ENCODE results near the gene CHCHD3.

CHCHD3 gene

DNA sequence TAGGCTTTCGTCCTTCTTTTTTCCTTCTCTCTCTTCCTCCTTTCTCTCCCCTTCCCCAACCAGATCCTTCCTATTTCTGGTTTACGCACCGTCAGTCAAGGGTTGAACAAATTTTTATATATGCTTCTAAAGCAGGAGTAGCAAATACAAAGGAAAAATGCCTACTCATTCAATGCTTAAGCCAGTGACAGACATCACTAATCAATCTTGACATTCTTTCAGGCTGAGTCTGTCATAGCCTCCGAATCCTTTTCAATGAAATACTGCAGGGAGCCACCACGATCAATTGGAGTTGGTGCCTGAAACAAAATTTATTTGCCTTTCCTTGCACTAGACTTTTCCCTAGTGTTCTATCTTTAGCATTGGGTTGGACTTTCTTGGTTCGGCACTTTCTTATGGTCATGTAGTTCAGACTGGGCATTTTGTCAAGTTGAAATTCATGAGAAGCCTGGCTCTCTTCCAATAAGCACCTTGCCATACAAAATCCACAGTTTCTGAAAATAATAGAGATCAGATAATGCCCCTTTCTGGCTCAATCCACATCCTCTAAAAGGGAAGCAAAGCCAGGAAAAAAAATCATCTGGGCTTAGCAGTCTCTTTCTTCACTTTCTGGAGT lies 266.1 kb downstream of the CHCHD3 start:
- peak; percentile 33 for DNase-seq (ENCODE audit: low spot score)

- DNase-seq (ENCODE audit: low spot score), result no peak
These were observed 266.8 kb downstream of the CHCHD3 start for GRCh38 chr7:132815130-132815529.

DNA sequence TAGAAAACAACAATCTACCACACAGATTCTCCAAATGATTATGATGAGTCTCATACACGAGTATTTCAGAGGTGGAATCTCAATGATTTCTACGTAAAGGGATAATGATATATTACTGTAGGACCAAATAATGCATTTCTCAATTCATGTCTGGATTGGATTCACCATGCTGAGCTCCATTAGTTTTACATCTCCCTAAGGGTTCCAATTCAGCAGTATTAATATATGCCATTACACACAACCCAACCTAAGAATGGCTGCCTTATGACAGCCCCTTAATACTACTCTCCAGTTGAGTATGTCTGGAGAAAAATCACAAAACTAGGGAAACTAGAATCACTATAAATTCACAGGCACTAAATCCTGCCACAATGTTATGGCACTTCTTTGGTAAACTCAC lies 271.3 kb downstream of the CHCHD3 start:
- DNase-seq (ENCODE audit: low spot score), result no peak

DNA sequence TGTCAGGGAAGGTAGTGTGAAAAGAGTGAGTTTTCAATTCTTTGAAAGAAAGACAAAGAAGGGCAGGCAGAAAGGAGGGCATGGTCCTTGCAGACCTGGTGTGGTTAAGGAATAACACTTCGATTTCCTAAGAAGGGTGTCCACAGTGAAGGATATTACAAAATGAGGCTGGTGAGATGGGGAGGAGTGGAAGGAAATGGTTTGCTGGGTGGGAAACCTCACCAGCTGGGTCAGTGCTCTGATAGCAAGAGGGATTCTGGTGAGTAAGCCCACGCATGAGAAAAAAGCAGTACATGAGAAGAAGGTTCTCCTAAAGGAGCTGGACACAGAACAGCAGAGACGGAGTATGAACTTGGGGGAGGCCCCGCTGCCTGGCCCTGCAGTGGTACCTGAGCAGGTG lies 275.1 kb downstream of the CHCHD3 start:
- no peak for DNase-seq (ENCODE audit: low spot score)

DNA sequence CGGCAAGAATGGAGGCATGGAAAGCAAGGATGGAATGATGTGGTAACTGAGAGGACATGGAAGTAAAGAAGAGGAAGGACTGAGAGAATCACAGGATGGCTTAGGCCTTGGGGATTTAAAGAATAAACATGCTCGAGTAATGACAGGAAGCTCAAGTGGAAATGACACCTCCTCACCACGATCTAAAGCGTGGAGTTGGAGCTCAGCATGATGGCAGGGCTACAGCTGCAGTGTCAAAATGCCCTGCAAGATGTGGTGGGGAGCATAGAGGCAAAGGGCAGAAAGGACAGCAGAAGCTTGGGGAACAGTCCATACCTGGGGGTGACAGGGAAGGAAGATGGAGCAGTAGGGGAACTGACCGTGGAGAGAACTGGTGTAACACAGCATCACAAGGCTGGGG lies 276.1 kb downstream of the CHCHD3 start:
- no peak for DNase-seq (ENCODE audit: low spot score)

DNA sequence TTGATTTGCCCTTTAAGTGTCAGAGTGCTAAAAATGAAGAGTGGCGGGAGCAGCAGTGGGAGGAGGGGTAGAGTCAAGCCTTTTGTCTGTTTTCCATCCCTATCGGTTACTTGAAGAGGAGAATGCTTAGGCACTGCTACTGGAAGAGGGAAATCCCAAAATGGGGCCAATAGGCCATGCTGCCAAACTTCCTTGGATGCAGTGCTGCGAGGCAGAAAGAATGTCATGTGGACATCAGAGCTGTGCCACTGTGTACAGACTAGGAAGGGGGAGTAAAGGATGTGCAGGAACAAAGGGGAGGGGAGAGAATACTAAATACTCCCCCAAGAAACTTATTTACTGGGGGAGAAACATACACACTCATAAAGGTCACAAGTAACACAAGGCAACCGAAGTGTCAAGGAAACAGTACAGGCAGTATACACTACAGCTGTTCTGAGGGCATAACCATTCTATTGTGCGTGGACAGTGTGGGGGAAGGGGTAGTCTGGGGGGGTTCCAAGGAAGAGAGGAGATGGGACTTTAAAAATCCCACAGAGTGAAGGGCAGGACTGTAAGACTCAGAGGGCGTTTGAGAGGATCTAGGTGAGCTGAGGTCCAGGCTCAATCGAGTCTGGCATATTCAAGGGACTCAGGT lies 276.9 kb downstream of the CHCHD3 start:
- DNase-seq (ENCODE audit: low spot score), result no peak

- DNase-seq (ENCODE audit: low spot score), result no peak
These were observed 281.4 kb downstream of the CHCHD3 start for GRCh38 chr7:132800522-132800921.

DNA sequence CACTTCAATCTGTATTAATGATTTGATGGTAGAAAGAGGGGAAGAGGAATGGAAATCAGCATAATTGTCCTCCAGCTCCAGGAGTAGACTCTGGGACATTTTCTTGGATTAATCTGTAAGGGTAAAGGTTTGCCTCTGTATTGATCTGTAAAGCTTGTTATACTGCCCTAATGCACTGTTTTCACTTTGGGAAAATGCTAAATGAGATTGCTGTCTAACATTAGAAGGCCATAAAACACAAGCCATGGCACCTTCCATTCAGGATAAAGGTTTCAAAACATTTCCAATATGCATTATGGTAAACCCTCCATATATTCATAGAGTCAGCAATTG lies 282.8 kb downstream of the CHCHD3 start:
- DNase-seq (ENCODE audit: low spot score), result no peak

DNA sequence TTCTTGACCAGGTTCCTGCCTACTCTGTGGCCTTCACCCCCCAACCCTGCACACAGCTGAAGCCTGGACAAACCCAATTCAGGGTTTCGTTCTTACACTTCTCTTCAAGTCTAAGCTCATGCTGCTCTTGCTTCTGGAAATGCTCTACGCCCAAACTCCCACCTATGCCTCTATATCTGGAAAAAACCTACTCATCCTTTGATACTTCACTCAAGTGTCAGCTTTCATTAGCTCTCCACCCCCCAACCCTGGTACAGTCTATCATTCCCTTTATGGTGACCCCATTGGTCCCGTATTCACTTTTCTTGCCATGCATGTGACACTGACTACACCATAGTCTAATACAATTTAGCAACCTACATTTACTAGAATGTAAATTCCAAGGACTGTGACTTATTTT lies 284.7 kb downstream of the CHCHD3 start:
- no peak for DNase-seq (ENCODE audit: low spot score)

DNA sequence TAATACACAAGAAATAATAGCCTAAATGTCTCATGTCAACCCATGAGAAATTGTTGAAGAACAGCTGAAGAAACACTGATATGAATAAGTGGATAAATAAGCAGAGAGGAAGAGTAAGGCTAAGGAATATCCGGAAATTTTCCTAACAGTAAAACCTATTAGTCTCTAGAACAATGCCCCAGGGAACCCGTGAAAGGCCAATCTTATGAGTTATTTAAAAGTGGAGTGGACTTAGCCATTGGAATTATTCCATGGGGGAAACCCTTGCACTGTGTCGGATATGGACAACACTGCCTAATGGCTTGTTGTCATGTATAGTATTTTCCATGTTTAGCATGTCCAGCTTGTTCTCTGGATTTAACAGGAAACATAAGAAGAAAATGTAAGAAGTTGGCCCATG lies 288.4 kb downstream of the CHCHD3 start:
- DNase-seq (ENCODE audit: low spot score), result no peak

DNA sequence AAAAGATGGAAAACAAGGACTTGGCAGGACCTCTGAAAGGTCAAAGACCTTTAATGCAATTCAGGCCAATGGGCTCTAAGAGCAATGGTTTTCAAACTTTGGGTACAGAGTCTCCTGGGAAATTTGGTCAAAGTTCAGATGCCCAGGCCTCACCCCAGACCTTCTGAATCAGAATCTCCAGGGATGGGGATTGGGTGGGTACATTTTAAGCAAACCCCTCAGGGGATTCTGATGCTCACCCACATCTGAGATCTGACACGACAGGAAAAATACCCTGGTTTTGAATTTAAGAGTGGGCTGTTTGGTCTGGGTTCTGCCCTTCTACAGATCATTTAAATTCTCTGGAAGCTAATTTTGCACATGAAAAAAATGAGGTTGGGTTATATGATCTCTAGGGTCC lies 290.9 kb downstream of the CHCHD3 start:
- DNase-seq (ENCODE audit: low spot score), result no peak

DNA sequence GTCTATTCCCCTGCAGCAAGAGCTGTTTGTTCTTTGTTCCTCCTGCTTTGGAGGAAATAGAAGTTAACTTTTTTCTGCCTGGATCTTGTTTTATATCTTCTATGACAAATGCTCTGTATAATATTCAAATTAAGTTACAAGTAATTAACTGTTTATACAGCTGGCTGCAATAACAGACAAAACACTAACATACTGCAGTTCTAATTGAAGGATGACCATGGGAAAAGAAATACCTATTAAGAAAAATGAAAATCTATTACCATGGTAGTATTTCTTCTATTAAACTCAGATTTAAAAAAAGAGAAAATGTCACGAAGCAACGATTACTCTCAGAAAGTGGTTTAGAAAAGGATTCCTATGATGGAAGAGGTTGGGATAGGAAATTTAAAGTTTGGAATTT lies 291.8 kb downstream of the CHCHD3 start:
- DNase-seq (ENCODE audit: low spot score), result no peak

- DNase-seq (ENCODE audit: low spot score), result no peak
These were observed 292.6 kb downstream of the CHCHD3 start for GRCh38 chr7:132789281-132789680.

DNA sequence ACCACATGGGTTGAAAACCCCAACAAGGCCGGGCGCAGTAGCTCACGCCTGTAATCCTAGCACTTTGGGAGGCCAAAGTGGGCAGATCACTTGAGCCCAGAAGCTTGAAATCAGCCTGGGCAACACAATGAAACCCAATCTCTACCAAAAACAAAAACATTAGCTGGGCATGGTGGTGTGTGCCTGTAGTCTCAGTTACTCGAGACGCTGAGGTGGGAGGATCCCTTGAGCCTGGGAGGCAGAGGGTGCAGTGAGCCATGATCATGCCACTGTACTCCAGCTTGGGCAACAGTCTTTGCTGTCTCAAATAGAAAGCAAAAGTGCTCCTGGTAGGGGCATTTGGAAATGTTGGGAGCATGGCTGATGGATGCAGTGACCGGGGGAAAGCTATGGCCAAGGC lies 296.0 kb downstream of the CHCHD3 start:
- no peak for DNase-seq (ENCODE audit: low spot score)

DNA sequence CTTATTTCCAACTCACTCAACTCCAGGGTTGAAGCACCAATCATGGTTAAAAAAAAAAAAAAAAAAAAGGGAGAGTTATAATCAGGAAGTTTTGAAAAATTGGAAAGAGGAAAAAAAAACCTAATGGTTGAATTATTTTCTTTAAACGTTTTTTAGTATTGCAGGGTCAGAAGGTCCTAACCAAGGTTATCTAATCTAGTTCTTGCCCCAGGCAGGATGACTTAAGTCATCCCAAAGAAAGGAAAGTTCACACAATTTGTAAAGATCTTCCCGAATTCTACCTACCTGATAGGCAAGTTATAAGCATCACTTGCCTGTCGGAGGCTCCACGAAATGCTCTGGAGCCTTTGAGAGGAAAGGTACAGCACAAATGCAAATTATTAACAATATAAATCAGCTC lies 297.5 kb downstream of the CHCHD3 start:
- DNase-seq (ENCODE audit: low spot score), result no peak

DNA sequence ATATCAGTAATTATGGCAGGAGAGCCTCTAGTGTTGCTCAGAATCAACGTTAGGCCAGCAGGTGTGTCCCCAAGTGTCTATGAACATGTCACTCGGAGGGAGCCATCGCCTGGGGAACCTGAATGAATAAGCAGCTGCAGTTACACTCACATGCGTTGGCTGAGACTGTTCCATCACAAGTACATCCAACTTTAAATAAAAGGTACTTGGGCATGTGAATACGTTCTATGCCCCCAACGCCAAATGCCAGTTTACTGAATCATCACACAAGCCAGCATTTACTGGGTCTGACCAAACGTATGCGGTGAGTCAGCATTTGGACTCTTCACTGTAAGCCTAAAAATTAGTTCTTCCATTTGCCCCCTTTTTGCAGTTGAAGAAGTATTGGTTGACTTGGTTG lies 298.1 kb downstream of the CHCHD3 start:
- no peak for DNase-seq (ENCODE audit: low spot score)

DNA sequence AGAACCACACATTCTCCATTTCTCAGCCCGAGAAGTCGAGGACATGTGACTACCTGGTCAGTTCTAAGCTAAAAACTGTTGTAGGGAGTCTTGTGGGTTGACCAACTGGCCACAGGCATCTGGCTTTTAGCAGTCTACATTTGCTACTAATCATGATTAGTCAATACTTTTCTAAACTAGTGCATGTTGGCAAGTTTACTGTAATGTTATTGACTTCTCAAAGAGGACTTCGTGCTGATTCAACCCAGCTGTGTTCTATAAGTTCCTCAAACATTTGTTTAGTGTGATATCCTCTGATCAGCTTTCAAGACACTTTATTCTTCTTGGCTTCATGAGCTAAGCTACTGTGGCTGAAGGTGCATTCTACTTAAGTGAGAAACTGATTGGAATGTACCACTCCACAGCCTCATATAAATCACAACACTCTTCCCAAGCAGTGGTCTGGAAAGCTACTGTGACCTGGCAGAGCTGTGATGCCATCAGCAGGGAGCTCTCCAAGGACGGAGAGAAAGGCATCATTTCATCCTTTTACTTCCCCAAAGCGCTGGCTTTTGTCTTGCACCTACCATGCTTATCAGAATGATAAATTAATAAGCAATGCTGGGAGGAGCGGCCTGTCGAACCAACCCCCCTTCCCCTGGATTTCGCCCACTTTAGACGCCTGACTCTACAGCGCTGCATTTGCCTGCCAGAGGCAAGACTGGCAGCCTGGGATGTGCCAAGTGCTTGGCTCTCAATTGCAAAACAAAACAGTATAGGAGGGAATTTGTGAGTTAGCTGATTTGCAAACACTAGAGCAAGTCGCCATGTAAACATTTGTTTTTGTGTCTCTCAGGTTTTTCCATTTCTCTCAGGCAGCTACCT lies 298.9 kb downstream of the CHCHD3 start:
- DNase-seq (ENCODE audit: low spot score), result no peak

- no peak for DNase-seq (ENCODE audit: low spot score)
These were observed 301.1 kb downstream of the CHCHD3 start for GRCh38 chr7:132780822-132781221.

- DNase-seq (ENCODE audit: low spot score), result no peak
These were observed 302.7 kb downstream of the CHCHD3 start for GRCh38 chr7:132779164-132779563.

DNA sequence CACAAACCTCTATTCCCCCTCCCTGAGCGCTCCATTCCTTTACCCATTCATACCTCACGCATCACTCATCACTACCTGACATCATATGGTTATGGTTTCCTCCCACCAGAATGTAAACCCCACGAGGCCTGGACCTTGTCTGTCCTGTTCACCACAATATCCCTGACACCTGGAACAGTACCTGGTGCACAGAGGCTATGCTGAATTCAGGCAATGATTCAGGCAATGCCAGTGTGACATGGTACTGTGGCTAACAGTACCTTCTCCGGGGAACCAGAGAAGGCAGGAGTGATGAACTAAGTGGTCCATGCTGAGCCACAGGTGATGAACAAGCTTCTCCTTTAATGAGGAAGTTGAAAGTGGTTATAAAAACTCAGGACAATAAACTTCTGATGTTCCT lies 303.1 kb downstream of the CHCHD3 start:
- DNase-seq (ENCODE audit: low spot score), result no peak

DNA sequence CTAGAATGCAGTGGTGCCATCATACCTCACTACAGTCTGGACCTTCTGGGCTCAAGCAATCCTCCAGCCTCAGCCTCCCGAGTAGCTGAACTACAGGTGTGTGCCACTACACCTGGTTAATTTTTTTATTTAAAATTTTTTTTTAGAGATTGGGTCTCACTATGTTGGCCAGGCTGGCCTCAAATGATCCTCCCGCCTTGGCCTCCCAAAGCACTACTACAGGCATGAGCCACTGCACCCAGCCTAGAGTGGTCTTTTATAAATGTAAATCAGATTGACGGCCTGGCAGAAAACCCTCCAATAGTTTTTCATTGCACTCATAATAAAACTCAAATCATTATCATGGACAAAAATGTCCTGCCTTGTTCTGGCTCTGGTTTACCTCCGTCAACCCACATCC lies 303.9 kb downstream of the CHCHD3 start:
- no peak for DNase-seq (ENCODE audit: low spot score)

DNA sequence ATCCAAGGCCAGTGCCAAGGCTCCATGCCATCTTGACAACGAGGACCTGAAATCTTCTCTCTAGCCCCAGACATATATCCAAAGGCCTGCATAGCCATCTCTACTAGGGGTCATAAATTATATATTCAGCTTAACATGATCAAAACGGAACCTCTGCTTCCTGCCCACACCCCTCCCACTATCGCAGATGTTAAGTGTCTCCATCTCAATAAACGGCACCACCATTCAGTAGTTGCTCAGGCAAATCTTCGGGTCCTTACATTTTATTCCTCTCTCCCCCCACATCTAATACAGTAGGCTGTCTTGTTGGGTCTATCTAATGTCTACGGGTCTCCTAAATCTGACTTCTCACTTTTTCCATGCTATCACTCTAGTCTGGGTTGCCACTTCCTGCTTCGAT lies 304.5 kb downstream of the CHCHD3 start:
- DNase-seq (ENCODE audit: low spot score), result no peak

GRCh38 chr7:132776048-132776620 lies 305.8 kb downstream of the CHCHD3 start:
- DNase-seq (ENCODE audit: low spot score), result no peak
